GM19324 (cell line): ENCODE measurements around the gene LDLRAD4.

Experiments
- ATAC-seq: cut with Tn5 transposase; IDR thresholded peaks from one replicate; pipeline ENCODE4 v1.9.1; 2021; ENCODE audit warnings: mild to moderate bottlenecking, moderate library complexity; ENCODE audit not compliant: unreplicated experiment, low FRiP score

The LDLRAD4 gene

DNA sequence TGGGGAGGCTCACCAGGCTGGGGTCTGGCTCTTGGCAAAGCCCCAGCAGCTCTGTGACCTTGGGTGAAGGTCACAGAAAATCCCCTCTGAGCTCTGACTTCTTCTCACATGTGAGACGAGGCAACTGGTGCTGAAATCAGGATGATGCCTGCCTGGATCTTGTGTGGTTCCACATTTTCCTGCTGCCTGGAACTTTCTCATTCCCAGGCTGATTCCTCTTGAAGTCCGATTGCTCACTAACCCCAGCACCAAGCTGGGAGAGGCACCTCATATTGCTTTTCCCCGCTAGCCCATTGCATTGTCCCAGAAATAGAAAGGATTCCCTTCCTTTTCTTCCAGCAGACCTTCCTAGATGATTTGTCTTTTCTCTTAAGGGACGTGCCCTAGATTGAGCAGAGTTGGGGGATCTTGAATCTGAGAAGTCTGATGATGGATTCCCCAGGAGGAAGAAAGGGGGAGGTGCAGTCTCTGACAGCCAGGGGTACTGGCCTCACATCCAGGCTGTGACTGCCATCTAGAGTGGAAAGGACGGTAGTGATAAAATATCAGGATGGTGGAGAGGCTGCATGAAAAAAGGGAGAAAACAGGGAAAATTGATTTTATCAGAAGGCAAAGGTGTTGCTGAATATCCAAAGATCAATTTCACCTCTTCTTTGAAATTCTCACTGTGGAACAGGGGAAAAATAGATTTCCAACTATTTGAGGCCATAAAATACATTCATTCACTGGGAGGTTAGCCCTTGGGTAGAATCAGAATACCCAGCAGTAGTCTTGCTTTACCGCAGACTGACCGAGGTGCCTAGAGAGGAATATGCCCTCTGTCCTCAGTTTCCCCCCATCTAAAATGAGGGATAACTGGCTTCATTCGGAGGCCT, 411.5 kb downstream of the LDLRAD4 start:
- no peak for ATAC-seq

DNA sequence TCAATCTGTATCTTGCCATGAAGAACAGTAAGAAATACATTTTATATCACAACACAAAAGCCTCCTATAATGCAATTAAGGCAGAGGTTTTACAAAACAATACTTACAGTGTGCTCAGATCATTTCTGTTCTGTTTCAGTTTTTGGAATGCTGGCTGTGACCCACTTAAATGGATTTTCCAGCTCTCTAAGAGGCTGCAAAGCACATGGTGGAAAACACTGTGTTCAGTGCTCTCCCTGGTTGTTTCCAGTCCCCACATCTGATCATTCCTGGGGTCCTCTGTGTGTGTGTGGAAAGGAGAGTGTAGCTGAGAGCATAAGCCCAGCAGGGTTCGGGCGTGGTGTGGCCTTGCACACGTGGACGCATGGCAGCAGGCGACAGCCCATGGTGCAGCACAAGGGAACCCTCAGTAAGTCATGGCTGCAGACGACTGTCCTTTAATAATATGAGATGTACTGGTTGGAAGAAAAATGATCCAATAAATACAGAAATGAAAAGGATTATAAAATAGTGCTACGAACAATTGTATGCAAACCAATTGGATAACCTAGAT, 412.2 kb downstream of the LDLRAD4 start:
- ATAC-seq: no peak

DNA sequence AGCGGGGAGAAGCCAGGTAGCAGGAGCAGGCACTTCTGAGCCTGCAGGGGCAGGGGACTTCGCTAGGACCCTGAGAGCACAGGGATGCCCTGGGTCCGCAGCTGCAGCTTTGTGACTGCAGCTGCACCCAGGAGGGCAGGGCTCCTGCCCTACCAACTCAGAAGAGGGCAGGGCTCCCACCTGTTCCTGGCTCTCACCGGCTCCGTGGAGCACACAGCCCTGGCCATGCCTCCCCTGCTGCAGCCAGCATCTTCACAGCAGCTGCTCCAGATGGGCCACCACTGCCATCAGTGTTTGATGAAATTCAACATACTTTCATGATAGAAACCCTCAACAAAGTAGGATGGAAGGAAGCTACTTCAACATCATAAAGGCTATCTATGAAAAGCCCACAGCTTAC, 415.1 kb downstream of the LDLRAD4 start:
- no peak for ATAC-seq

DNA sequence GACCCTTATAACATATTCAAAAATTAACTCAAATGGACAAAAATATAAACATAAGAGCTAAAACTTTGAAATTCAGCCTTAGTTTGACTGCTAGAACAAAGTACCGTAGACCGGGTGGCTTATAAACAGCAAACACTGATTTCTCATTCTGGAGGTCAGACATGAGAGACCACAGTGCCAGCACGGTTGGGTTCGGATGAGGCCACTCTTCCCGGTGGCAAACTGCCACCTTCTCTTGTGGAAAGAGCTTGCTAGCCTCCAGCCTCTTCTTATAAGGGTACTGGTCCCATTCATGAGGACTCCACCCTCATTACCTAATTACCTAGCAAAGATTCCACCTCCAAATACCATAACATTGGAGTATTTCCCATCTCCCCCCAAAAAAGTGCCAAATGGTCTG, 416.5 kb downstream of the LDLRAD4 start:
- no peak for ATAC-seq

DNA sequence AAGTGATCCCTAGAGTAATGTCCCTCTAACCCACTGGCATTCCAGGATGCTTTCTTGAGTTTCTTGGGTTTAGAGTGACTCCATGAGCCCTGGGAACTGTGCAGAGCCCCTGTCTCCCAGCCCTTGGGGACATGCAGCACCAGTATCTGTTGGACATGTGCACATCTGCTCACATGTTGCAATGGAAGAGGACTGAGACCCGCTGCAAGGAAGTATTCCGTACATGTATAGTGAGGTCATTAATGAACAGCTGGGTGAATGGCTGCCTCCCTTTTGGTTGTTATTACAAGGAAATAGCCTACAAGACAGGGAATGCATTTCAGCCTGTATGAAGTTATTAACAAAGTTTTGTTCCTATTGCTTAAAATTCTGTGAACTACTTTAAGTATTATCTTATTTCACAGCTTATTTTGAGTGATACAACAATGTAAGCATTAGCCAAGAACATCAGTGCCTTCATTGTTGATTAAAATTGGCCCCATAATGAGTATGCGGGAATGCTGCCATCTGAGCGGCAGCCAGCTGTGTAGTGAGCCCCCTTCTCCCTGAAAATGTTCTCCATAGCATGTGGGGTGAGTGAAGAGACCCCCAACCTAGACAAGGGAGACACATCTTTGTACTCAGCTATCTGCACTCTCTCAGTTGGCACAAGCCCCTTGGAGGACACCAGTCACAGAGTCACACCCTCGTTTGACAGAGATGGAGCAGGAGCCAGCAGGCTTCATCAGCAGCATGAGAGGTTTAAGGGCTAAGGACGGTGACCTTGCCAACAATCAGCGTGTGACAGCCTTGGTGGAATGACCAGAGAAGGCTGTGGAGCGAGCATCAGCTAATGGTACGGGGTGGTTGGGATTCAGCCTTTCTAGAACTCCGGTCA, 420.4 kb downstream of the LDLRAD4 start:
- no peak for ATAC-seq

DNA sequence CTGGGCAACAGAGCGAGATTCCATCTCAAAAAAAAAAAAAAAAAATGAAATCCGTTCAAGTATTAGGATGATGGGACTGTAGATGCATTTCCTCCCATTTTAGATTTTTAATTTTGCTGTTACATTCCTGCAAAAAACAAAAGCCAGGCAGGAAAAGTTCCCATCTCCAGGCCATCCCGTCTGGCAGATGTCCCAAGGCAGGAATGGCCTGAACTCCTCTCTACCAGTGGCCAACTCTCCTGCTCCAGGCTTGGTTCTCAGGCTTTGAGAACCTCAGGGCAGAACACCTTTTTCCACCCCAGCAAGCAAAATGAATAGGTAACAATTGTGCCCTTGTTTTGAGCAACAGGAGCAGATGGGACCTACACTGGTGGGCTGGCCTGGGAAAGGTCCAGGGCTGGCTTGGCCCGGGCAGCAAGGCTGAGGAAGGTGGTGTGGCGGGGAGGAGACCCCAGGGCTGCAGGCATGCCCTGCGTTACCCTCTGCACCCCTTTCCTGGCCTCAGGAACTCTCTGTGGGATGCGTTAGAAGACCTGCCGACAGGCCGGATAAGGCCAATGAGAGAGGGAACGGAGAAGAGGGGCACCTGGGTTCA, 421.8 kb downstream of the LDLRAD4 start:
- ATAC-seq: no peak

DNA sequence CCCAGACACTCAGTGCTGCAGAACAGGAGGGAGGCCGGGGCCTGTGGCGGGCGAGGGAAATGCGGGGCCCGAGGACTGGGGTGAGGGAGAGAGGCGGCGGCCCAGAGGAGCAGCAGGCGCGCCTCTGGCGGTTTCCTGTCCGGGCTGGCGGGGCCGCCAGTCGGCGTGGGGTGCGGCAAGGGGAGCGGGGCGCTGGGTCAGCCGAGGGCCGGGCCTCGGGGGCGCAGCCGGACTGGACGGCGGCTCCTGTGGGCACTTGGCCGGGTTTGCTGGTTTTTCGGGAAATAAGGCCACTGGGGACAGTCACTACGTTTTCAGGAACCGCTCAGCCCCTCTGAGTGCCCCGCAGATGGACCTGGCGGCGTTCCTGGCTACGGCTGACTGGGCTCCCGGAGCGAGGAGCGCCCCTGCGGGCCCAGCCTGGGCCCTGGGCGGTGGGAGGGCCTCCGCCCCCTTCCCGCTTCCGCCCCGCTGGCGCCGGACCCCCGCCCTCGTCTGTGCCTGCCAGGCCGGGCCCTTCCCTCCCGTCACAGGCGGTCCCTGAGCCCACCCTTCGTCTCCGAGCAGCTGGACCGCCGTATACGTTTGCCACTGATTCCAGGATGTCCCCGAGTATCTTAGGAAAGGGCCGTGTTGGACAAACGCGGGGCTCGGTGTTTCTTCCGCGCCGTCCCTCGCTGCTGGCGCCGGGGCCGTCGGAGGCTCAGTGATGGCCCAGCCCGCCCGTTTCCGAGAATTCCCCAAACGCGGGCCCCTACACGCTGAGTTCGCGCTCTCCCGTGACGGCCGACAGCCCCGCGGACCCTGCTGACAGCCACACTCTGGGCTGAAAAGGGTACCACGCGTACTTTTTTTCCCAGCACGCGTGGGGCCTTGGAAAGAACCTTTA, 423.2 kb downstream of the LDLRAD4 start:
- ATAC-seq: no peak

DNA sequence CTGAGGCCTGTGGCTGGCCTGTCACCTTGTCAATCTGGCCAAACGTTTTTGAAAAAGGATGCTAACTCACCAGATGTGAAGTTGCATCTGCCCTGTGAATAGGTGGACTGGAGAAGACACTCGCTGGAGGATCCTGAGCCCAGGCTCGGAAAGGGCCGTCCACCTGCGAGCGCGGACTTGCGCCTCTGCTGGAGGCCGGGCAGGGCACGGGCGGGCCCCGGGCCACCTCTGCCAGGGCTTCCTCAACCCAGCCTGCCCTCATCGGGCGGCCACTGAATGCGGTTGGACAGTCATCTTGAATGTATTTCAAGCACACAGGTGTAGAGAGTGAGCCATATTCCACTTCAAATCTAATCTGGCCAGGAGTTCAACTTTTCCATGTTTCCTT, 423.9 kb downstream of the LDLRAD4 start:
- no peak for ATAC-seq

DNA sequence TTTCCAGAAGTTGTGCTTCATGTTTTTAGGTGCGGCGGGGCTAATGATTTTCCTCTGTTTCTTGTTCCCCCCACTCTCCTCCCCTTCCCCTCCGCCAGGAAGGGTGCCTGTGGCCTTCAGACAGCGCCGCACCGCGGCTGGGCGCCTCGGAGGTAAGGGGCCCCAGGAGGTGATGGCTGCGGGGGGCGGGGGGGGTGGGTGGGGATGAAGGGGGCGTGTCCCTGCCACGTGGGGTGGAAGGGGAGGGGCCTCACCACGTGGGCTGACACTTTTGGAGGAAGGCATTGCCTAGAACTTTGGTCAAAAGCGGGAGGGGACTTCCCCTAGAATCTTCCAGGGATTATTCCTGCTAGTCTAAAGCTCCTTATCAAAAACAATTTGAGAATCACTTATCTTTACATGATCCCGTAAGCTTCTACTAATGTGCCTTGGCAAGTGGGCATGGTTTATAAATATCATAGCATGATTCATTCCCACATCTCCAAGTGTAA, 424.7 kb downstream of the LDLRAD4 start:
- no peak for ATAC-seq

DNA sequence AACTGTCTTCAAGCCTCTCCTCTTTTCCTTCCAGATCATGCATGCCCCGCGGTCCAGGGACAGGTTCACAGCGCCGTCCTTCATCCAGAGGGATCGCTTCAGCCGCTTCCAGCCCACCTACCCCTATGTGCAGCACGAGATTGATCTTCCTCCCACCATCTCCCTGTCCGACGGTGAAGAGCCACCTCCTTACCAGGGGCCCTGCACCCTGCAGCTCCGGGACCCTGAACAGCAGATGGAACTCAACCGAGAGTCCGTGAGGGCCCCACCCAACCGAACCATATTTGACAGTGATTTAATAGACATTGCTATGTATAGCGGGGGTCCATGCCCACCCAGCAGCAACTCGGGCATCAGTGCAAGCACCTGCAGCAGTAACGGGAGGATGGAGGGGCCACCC, 426.5 kb downstream of the LDLRAD4 start:
- ATAC-seq: no peak

DNA sequence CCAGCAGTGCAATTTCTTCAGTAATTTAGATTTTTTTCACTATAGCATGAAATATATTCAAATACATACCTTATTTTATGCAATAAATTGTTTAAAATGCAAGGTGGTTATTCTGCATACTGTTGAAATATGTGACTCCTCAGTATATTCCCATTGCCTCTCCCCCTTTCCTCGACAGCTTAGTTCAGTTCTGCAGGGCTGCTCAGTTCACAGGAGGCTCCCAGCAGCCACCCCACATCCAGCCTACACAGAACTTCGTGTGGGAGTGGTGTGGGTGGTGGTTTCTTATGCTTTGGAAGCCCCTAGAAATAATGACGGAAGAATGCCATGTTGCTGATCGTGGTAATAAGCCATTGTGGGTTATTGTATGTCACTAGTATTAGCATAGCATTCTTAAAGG, 428.1 kb downstream of the LDLRAD4 start:
- no peak for ATAC-seq

DNA sequence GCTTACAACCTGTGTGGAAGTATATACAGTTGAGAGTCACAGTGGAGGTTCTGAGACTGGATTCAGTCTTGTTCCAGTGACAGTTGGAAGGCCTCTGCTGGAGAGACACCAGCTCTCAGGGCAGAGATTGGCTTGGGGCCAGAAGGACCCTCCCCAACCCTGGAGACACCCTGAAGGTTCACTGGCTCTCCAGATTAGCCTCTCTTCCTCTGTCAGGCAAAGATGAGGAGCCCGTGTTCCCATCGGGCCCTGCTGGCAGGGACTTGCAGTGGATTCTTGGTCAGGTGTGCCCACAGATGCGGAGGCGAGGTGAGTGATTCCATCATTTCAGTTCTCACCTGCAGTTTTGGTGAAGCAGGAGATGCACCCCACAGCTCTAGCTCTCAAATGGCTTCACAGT, 429.2 kb downstream of the LDLRAD4 start:
- no peak for ATAC-seq

DNA sequence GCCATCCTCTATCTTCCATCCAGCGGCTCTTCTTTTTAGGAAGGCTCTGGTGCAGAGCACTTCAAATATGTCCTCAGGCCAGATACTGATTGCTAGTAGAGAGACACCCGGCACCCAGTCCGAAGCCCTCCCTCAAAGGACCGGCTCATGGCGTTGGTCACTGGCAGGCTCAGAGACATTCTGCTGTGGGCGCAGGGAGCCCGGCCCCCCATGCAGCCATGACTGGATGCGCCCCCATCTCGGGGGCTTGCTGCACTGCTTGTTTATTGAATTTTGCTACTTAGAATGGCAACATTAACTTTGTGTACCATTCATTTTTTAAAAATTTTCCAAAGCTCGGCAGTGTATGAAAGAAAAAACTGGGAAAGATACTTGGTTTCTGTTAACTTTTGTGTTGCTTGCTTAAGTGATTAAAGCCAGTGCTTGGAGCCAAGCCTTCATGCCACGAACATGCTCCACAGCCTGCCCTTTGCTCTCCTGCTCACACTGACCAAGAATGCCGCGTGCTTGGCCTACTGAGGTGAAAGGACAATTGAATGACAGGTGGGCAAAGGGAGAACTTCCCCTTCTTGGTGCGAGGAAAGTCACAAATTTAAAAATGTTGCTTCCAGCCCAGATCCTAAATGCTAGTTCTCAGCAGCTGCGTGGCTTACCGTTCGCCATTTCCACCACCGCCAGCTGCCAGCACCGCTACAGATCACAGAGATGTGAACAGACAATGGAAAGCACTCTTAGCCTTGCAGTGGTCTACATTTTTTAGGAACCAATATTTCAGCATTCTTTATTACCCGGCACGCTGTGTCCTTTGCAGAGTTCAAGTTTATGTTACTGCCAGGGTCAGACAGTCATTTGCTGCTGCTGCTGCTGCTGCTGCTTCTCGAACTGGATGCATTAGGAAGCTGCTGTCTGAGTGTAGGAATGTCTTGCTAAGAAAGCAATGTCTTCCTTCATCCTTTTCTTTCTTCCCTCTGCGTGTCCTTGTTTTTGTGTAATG, 431.1 kb downstream of the LDLRAD4 start:
- no peak for ATAC-seq

DNA sequence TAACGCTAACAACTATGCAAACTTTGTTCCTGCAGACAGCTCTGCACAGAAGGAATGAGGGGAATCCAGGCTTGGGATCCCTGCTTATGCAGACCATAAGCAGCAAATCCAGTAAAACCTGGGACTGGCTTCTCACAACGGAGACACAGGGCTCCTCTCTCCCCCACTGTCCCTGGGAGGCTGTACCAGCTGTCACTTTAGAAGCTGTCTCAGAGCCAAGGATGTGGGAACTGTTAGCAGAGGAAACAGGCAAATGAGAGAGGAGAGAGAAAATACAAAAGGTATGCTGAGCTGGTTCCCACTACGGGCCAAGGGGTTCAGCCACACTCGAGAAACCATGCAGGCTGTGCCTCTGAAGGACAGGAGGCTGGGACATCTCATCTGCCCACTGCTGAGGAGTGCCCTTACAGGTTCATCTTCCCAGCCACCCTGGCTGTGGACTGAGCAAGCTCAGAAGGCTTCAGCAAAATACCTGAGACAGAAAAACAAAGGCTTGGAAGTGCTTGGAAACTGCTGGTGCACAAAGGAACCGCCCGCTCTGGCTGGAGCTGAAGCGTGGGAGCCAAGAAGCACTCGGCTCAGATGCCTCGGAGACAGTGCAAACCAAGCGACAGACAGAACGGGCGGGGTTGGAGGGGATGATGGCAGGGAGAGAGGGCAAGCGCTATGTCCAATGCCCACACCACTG, 435.3 kb downstream of the LDLRAD4 start:
- no peak for ATAC-seq

DNA sequence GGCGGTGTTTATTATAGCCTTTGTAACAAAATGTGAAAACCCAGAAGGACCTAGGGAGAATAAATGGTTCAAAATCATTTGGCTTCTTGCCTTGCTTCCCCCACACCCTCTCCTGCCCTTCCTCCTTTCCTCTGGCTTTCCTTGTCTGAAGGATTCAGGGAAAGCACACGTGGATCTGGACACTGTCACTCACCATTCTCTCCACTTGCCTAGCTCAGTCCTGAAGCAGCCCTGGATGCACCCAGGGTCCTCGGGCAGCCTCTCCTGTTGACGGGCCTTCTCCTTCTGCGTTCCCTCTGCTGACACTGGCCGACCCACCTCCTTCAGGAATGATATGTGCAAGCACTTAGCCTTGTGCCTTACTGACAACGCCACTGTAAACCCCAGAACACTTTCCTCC, 439.4 kb downstream of the LDLRAD4 start:
- ATAC-seq: no peak

DNA sequence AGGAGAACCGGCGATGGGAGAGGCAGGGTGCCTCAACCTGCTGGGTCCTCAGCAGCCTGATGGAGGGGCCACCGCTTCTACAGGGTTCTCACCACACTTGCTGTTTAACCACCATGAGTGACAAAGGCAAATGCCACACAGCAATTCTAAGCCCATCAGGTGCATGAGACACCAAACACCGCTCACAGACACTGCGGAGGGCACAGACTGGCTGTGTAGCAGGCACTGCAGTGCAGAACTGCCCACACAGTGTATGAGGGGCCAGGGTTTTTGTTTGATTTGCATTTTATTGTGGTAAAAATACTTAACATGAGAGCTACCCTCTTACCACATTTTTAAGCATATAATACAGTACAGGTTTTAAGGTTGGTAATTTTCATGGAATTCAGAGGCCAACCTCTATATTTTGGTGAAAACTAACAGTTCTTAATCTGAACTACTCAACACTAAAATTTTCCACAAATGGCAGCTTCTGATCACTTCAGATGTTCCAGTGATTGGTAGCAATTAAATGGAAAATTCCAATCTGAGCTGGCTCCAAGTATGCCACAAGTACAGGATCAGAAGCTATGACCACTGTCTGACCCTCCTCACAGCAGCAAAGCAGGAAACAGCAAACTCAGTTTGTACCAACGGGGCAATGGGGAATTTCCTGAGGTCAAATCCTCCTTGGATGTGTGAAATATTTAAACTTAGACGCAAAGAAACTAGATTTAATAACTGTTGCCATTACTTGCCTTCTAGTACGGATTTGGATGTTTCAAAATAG, 440.1 kb downstream of the LDLRAD4 start:
- ATAC-seq: no peak

DNA sequence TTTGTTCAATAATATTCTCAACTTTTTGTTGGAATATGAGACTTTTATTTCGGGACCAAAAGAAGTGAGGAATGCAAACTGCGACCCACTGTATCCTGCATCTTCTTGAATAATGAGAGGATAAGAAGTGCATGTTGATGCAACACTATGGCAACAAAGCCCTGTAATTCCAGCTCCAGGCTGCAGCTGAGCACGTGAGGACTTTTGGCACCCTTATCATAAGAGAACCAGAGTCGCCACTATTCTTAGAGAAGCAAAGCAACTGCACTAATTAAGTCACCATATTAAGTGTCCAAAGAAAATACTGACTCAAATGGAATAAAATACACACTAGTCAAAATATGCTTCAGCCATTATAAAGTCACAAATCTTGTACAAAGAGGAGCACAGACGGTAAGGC, 441.9 kb downstream of the LDLRAD4 start:
- no peak for ATAC-seq
